ENCODE results near the gene SPATS2. TPM values are rescaled to one million over a fixed set of nuclear protein-coding genes. Genes with fewer than 3 reads are reported as not detected.
A peak's percentile ranks its signal among the peaks of the same experiment; 100 is the strongest.

The SPATS2 gene
- polyA plus RNA-seq, 1 of the 3 experiments (the other 2 are of a cell fraction), result 72.9 TPM

DNA sequence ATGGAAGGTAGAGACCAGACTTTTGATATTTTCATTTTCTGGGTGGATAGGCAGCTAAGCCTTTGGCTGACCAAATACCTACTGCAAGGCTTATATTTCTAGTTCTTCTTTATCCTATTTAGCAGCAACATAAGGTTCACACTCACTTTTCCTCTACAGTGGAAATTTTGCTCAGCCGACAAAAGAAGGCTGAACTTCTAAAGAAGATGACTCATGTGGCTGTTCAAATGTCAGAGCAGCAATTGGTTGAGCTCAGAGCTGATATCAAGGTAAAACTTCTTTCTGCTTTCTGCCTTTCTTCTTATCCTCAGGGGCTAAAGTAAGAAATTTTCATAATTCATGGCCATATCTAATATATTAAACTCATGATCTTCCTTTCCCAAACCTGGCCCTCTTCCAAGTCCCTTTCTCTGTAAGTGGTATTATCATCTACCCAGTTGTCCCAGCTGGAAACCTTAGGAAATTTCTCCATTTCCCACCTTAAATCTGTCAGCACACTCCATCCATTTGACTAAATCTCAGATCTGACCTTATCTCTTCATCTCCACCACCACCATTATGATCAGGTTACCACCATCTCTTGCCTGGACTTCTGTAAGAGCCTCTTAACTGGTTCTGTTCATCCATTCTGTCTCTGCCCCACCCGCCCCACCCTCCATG, 151.8 kb downstream of the SPATS2 start:
- Histone ChIP-seq H3K9me3 (no peaks in the 10 kb centered on the region), H3F3A (replicated peaks; ENCODE audit: insufficient read depth) (peaks cover 32% of the 10 kb centered on the region), H3K9ac (no peak overlapping the region), H3K27ac (ENCODE audit: low read depth in 2 of 2, low read length in 1 of 2) (peak overlapping the region in 1 of 2 experiments; percentile 53; a peak in 2 of 4 replicates), H3K9me2 (no peaks in the 10 kb centered on the region), H3K4me3 (ENCODE audit: low read depth in 2 of 2, low read length in 1 of 2) (no peak overlapping the region), H3K4me1 (ENCODE audit: control insufficient read depth in 1 of 2, insufficient read depth in 2 of 2, low read depth in 1 of 2, low read length in 1 of 2) (peaks cover 0 to 21% of the 10 kb centered on the region in 2 experiments; a peak in 2 of 4 replicates), H2AFZ (ENCODE audit: low read depth) (no peak overlapping the region), H3K4me2 (no peak overlapping the region), H3K27me3 (ENCODE audit: insufficient read depth) (no peaks in the 10 kb centered on the region), H3K36me3 (replicated peaks in 1 of 2; ENCODE audit: control insufficient read depth in 1 of 2, insufficient read depth in 2 of 2, low read length in 1 of 2) (peaks cover 59 to 72% of the 10 kb centered on the region in 2 experiments), H4K20me1 (ENCODE audit: insufficient read depth) (no peaks in the 10 kb centered on the region), H3K79me2 (ENCODE audit: insufficient read depth) (peaks cover 11% of the 10 kb centered on the region; the same call in 1 of the 2 replicates)
- 58% methylated on average over 2 of the region's 2 CpGs for WGBS (ENCODE audit: low lambda C conversion rate)
- POLR2A ChIA-PET, result no interaction called here
- CTCF ChIA-PET, result interaction anchor here (1.6 to 26.5 kb wide), 4 partner anchors 34 to 230 kb away, joined by 4 to 617 read pairs (median 39); partner anchors contain the start of genes DNAJC22 and SPATS2
- no peak for DNase-seq
- TF ChIP-seq JUND (IDR thresholded peaks at IDR 0.05), result peak; percentile 40
- no peak for TF ChIP-seq RAD21 (IDR thresholded peaks at IDR 0.05; ENCODE audit: low read length)
- peak; percentile 79 for TF ChIP-seq FOSL2 (IDR thresholded peaks at IDR 0.05; ENCODE audit: borderline replicate concordance, low read depth)
- no peak; the same call in 1 of the 2 replicates for TF ChIP-seq NFIC (IDR thresholded peaks at IDR 0.05; ENCODE audit: borderline replicate concordance)
- TF ChIP-seq YY1 (IDR thresholded peaks at IDR 0.05; ENCODE audit: low read depth), result no peak
- TF ChIP-seq POLR2AphosphoS5 (IDR thresholded peaks at IDR 0.05; ENCODE audit: low read depth, low read length), result no peak
- no peak for TF ChIP-seq ELF1 (IDR thresholded peaks at IDR 0.05)

DNA sequence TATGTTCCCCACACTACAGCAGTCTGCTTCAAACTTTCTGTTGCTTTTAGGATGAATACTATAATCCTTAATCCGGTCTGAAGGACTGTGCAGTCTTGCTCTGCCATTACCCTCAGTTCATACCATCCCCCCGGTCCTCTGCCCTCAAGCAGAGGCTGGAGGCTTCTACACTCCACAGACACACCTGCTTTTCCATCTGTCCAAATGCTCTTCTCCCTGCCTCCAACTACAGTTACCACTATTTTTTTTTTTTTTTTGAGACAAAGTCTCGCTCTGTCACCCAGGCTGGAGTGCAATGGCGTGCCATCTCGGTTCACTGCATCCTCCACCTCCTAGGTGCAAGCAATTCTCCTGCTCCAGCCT, 152.3 kb downstream of the SPATS2 start:
- DNase-seq, result no peak
- WGBS (ENCODE audit: low lambda C conversion rate), result 95% methylated on average over 5 of the region's 5 CpGs
- no peak overlapping the region for H2AFZ ChIP-seq (ENCODE audit: low read depth)
- H3K27ac ChIP-seq (ENCODE audit: low read depth in 2 of 2, low read length in 1 of 2), result no peak overlapping the region
- H3K79me2 ChIP-seq (ENCODE audit: insufficient read depth), result peaks cover 11% of the 10 kb centered on the region; the same call in 1 of the 2 replicates
- H3K4me2 ChIP-seq, result no peak overlapping the region
- peaks cover 0 to 21% of the 10 kb centered on the region in 2 experiments; a peak in 2 of 4 replicates for H3K4me1 ChIP-seq (ENCODE audit: control insufficient read depth in 1 of 2, insufficient read depth in 2 of 2, low read depth in 1 of 2, low read length in 1 of 2)
- ChIA-PET POLR2A (no interaction called here), CTCF (interaction anchor here (1.4 to 26.5 kb wide), 4 partner anchors 34 to 230 kb away, joined by 4 to 617 read pairs (median 40); partner anchors contain the start of genes DNAJC22 and SPATS2)
- H3K36me3 ChIP-seq (replicated peaks in 1 of 2; ENCODE audit: control insufficient read depth in 1 of 2, insufficient read depth in 2 of 2, low read length in 1 of 2), result peaks cover 60 to 72% of the 10 kb centered on the region in 2 experiments
- no peaks in the 10 kb centered on the region for H3K9me3 ChIP-seq
- H3K9ac ChIP-seq, result no peak overlapping the region
- H3K9me2 ChIP-seq, result no peaks in the 10 kb centered on the region
- H3F3A ChIP-seq (replicated peaks; ENCODE audit: insufficient read depth), result peaks cover 28% of the 10 kb centered on the region
- H3K4me3 ChIP-seq (ENCODE audit: low read depth in 2 of 2, low read length in 1 of 2), result no peak overlapping the region
- H4K20me1 ChIP-seq (ENCODE audit: insufficient read depth), result no peaks in the 10 kb centered on the region
- no peaks in the 10 kb centered on the region for H3K27me3 ChIP-seq (ENCODE audit: insufficient read depth)
- TF ChIP-seq NRF1 (IDR thresholded peaks at IDR 0.05; ENCODE audit: low read depth, low read length) (no peak), EP300 (IDR thresholded peaks at IDR 0.05; ENCODE audit: borderline replicate concordance in 1 of 2, low read depth in 1 of 2, low read length in 1 of 2) (no peak), ELF1 (IDR thresholded peaks at IDR 0.05) (no peak), TAF1 (IDR thresholded peaks at IDR 0.05; ENCODE audit: borderline replicate concordance, low read depth, low read length) (no peak), FOXJ3 (CRISPR knock-in tag; IDR thresholded peaks at IDR 0.05) (no peak), RFX5 (IDR thresholded peaks at IDR 0.05; ENCODE audit: low read length) (no peak), EZH2phosphoT487 (IDR thresholded peaks at IDR 0.05; ENCODE audit: borderline replicate concordance, low read depth) (no peak), NFIC (IDR thresholded peaks at IDR 0.05; ENCODE audit: borderline replicate concordance) (no peak)
- TF ChIP-seq, protein P1, sequence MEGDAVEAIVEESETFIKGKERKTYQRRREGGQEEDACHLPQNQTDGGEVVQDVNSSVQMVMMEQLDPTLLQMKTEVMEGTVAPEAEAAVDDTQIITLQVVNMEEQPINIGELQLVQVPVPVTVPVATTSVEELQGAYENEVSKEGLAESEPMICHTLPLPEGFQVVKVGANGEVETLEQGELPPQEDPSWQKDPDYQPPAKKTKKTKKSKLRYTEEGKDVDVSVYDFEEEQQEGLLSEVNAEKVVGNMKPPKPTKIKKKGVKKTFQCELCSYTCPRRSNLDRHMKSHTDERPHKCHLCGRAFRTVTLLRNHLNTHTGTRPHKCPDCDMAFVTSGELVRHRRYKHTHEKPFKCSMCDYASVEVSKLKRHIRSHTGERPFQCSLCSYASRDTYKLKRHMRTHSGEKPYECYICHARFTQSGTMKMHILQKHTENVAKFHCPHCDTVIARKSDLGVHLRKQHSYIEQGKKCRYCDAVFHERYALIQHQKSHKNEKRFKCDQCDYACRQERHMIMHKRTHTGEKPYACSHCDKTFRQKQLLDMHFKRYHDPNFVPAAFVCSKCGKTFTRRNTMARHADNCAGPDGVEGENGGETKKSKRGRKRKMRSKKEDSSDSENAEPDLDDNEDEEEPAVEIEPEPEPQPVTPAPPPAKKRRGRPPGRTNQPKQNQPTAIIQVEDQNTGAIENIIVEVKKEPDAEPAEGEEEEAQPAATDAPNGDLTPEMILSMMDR (IDR thresholded peaks at IDR 0.05), result no peak
- TF ChIP-seq, protein P2, sequence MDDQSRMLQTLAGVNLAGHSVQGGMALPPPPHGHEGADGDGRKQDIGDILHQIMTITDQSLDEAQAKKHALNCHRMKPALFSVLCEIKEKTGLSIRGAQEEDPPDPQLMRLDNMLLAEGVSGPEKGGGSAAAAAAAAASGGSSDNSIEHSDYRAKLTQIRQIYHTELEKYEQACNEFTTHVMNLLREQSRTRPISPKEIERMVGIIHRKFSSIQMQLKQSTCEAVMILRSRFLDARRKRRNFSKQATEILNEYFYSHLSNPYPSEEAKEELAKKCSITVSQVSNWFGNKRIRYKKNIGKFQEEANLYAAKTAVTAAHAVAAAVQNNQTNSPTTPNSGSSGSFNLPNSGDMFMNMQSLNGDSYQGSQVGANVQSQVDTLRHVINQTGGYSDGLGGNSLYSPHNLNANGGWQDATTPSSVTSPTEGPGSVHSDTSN (IDR thresholded peaks at IDR 0.05), result no peak
- TF ChIP-seq, protein P3, sequence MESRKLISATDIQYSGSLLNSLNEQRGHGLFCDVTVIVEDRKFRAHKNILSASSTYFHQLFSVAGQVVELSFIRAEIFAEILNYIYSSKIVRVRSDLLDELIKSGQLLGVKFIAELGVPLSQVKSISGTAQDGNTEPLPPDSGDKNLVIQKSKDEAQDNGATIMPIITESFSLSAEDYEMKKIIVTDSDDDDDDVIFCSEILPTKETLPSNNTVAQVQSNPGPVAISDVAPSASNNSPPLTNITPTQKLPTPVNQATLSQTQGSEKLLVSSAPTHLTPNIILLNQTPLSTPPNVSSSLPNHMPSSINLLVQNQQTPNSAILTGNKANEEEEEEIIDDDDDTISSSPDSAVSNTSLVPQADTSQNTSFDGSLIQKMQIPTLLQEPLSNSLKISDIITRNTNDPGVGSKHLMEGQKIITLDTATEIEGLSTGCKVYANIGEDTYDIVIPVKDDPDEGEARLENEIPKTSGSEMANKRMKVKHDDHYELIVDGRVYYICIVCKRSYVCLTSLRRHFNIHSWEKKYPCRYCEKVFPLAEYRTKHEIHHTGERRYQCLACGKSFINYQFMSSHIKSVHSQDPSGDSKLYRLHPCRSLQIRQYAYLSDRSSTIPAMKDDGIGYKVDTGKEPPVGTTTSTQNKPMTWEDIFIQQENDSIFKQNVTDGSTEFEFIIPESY (IDR thresholded peaks at IDR 0.05; ENCODE audit: borderline replicate concordance, low read depth), result no peak
